H1 (cell line): ENCODE measurements around the gene NQO2. TPM values are rescaled to one million over a fixed set of nuclear protein-coding genes. Genes with fewer than 3 reads are reported as not detected.
"Not testable (repeated sequence)": the region's sequence is repeated elsewhere in the genome, so short reads cannot be mapped to it uniquely, and the experiment has no call there.

Source experiments
- CTCF ChIA-PET: fragments of 300-600 bp; sonication (Branson Sonifier 250); formaldehyde crosslinking; loops from one replicate; lab custom pipeline; 2021; ENCODE audit not compliant: partially characterized antibody; lab: Charles Lee
- POLR2A ChIA-PET: fragments of 300-600 bp; sonication (Branson Sonifier 250); formaldehyde crosslinking; loops from one replicate; lab custom pipeline; 2021; ENCODE audit warnings: inconsistent platforms; ENCODE audit not compliant: partially characterized antibody; lab: Charles Lee
- DNase-seq, 2 experiments: peaks; one replicate each; pipeline versions ENCODE4 v3.0.0 to v3.0.0-alpha.2; 2010 to 2022; ENCODE audit warnings: low spot score in 2 of 2, low read depth in 1 of 2, mixed read lengths in 1 of 2
- FAIRE-seq: peaks from 2 replicates; lab custom pipeline; 2011; peaks lifted over from hg19 to GRCh38; lab: Jason Lieb, UNC
- H2AFZ ChIP-seq: 2 replicates; pipeline ENCODE4 v1.8.1; 2012; ENCODE audit warnings: low read length, inconsistent platforms
- H2AK5ac ChIP-seq: 2 replicates; pipeline ENCODE4 v1.6.1; 2013; ENCODE audit warnings: low read depth, low read length
- H2BK120ac ChIP-seq: replicated peaks from 2 replicates; pipeline ENCODE3; 2013; ENCODE audit warnings: low read depth, low read length, inconsistent platforms
- H2BK12ac ChIP-seq: 2 replicates; pipeline ENCODE4 v1.6.1; 2013; ENCODE audit warnings: low read depth, low read length
- H2BK15ac ChIP-seq: 2 replicates; pipeline ENCODE4 v1.6.1; 2013; ENCODE audit warnings: low read length
- H2BK20ac ChIP-seq: 2 replicates; pipeline ENCODE4 v1.6.1; 2013; ENCODE audit warnings: low read length
- H2BK5ac ChIP-seq: 2 replicates; pipeline ENCODE4 v1.6.1; 2013; ENCODE audit warnings: low read depth, low read length
- H3K14ac ChIP-seq: 2 replicates; pipeline ENCODE4 v1.6.1; 2013; ENCODE audit warnings: inconsistent platforms; ENCODE audit not compliant: insufficient read length
- H3K18ac ChIP-seq: 2 replicates; pipeline ENCODE4 v1.6.1; 2013; ENCODE audit warnings: low read length; ENCODE audit errors: extremely low read depth
- H3K23ac ChIP-seq: 2 replicates; pipeline ENCODE4 v1.6.1; 2013; ENCODE audit warnings: inconsistent platforms; ENCODE audit not compliant: insufficient read length
- H3K23me2 ChIP-seq: 2 replicates; pipeline ENCODE4 v1.6.1; 2013; ENCODE audit warnings: low read depth, low read length
- H3K27ac ChIP-seq: 2 replicates; pipeline ENCODE4 v1.6.1; 2011; ENCODE audit warnings: low read depth, low read length, inconsistent platforms
- H3K27me3 ChIP-seq, 4 experiments: replicated peaks in 1 of 4; 1 replicate in 1 of 4; 2 replicates in 3 of 4; pipeline versions ENCODE4 v1.6.1 to v1.8.1; 2011 to 2013; ENCODE audit warnings: low read length in 3 of 4, mild to moderate bottlenecking in 3 of 4, inconsistent platforms in 2 of 4, mixed read lengths in 2 of 4, moderate library complexity in 1 of 4; ENCODE audit not compliant: control insufficient read depth in 3 of 4, insufficient read depth in 3 of 4; ENCODE audit errors: extremely low read depth in 1 of 4
- H3K36me3 ChIP-seq, 4 experiments: 2 replicates each; pipeline versions ENCODE4 v1.6.1 to v1.8.1; 2011 to 2013; ENCODE audit warnings: mild to moderate bottlenecking in 4 of 4, low read length in 3 of 4, moderate library complexity in 2 of 4, control low read depth in 1 of 4, inconsistent platforms in 1 of 4; ENCODE audit not compliant: insufficient read depth in 4 of 4, control insufficient read depth in 2 of 4
- H3K4ac ChIP-seq: replicated peaks from 2 replicates; pipeline ENCODE3; 2013; ENCODE audit warnings: low read length, low read depth, mixed read lengths, inconsistent platforms; ENCODE audit not compliant: insufficient read length
- H3K4me1 ChIP-seq, 4 experiments: replicated peaks in 1 of 4; 1 replicate in 1 of 4; 2 replicates in 3 of 4; pipeline versions ENCODE4 v1.6.1 to v1.8.1; 2011 to 2013; ENCODE audit warnings: low read length in 3 of 4, inconsistent platforms in 2 of 4, mixed read lengths in 1 of 4; ENCODE audit not compliant: insufficient read depth in 4 of 4, control insufficient read depth in 3 of 4
- H3K4me2 ChIP-seq, 2 experiments: 2 replicates each; pipeline versions ENCODE4 v1.6.1 to v1.8.1; 2011 to 2013; ENCODE audit warnings: low read depth in 2 of 2, low read length in 2 of 2, control low read depth in 1 of 2, inconsistent platforms in 1 of 2, mild to moderate bottlenecking in 1 of 2; ENCODE audit not compliant: insufficient read depth in 1 of 2
- H3K4me3 ChIP-seq, 4 experiments: fragments of 200-600, 300-600 bp in 1 of 4; sonication (generic), shearing (Covaris generic), sonication (Bioruptor Twin) in 1 of 4; 2 replicates each; pipeline versions ENCODE4 v1.5.1 to v1.8.1; 2011 to 2016; ENCODE audit warnings: low read length in 4 of 4, low read depth in 3 of 4, control low read depth in 2 of 4, inconsistent platforms in 2 of 4, mild to moderate bottlenecking in 2 of 4, mixed read lengths in 1 of 4, moderate library complexity in 1 of 4; ENCODE audit not compliant: insufficient read depth in 2 of 4; ENCODE audit errors: extremely low read depth in 1 of 4
- H3K56ac ChIP-seq: replicated peaks from 2 replicates; pipeline ENCODE3; 2013; ENCODE audit warnings: low read depth, mild to moderate bottlenecking, mixed read lengths, low read length, inconsistent platforms; ENCODE audit not compliant: insufficient read length
- H3K79me1 ChIP-seq: 2 replicates; pipeline ENCODE4 v1.6.1; 2013; ENCODE audit warnings: low read depth, low read length, control low read depth
- H3K79me2 ChIP-seq, 2 experiments: 2 replicates each; pipeline versions ENCODE4 v1.6.1 to v1.8.1; 2012 to 2013; ENCODE audit warnings: low read length in 2 of 2, mild to moderate bottlenecking in 2 of 2, inconsistent platforms in 1 of 2; ENCODE audit not compliant: insufficient read depth in 2 of 2, control insufficient read depth in 1 of 2
- H3K9ac ChIP-seq, 4 experiments: replicated peaks in 1 of 4; 1 replicate in 1 of 4; 2 replicates in 3 of 4; pipeline versions ENCODE4 v1.6.1 to v1.8.1; 2011 to 2013; ENCODE audit warnings: low read depth in 3 of 4, low read length in 3 of 4, control low read depth in 2 of 4, mild to moderate bottlenecking in 2 of 4, moderate library complexity in 2 of 4, inconsistent platforms in 1 of 4; ENCODE audit errors: extremely low read depth in 1 of 4
- H3K9me3 ChIP-seq, 2 experiments: 2 replicates each; pipeline versions ENCODE4 v1.6.1 to v1.8.1; 2012 to 2013; ENCODE audit warnings: mild to moderate bottlenecking in 2 of 2, moderate library complexity in 2 of 2, control low read depth in 1 of 2, inconsistent platforms in 1 of 2, low read depth in 1 of 2, low read length in 1 of 2, mixed read lengths in 1 of 2; ENCODE audit not compliant: insufficient read depth in 2 of 2
- H4K20me1 ChIP-seq, 2 experiments: replicated peaks in 1 of 2; 2 replicates each; pipeline versions ENCODE3 to v1.8.1; 2011 to 2013; ENCODE audit warnings: inconsistent platforms in 2 of 2, low read length in 2 of 2, mild to moderate bottlenecking in 1 of 2; ENCODE audit not compliant: insufficient read depth in 2 of 2, control insufficient read depth in 1 of 2
- H4K5ac ChIP-seq: 2 replicates; pipeline ENCODE4 v1.6.1; 2013; ENCODE audit warnings: low read length, low read depth, mixed read lengths, inconsistent platforms; ENCODE audit not compliant: insufficient read length
- H4K8ac ChIP-seq: 2 replicates; pipeline ENCODE4 v1.8.0; 2013; ENCODE audit warnings: mild to moderate bottlenecking, moderate library complexity, low read length, inconsistent platforms; ENCODE audit not compliant: insufficient read depth; ENCODE audit errors: extremely low read depth
- H4K91ac ChIP-seq: replicated peaks from 2 replicates; pipeline ENCODE3; 2013; ENCODE audit warnings: low read length, mixed read lengths, inconsistent platforms; ENCODE audit not compliant: insufficient read length
- WGBS, 2 experiments: shearing (Covaris generic) in 1 of 2; methylation state at CpG; one replicate each; pipeline versions ENCODE4 v1.1.6 to v1.1.7; 2013 to 2015; ENCODE audit warnings: low lambda C conversion rate in 2 of 2, mixed read lengths in 2 of 2, inconsistent platforms in 1 of 2, low coverage in 1 of 2, missing lambda C conversion rate in 1 of 2; ENCODE audit not compliant: insufficient replicate concordance in 2 of 2, insufficient coverage in 1 of 2, insufficient read length in 1 of 2; ENCODE audit errors: extremely low coverage in 1 of 2, missing lambda C conversion rate in 1 of 2; 5-methylcytosine and 5-hydroxymethylcytosine counted together
- polyA plus RNA-seq, 7 experiments: library from polyadenylated mRNA; depleted of rRNA in 3 of 7; stranded (reverse) in 5 of 7; unstranded in 2 of 7; fragments of >200 nt in 5 of 7; fragments of 200-250 nt in 2 of 7; gene quantifications; 1 replicate in 5 of 7; 2 replicates in 1 of 7; 4 replicates in 1 of 7; pipeline versions ENCODE4 v1.2.1 to v1.2.3, GENCODE V29; 2011 to 2013; ENCODE audit warnings: missing spikeins in 2 of 7, mixed read lengths in 2 of 7
- total RNA-seq: library from RNA; stranded (reverse); fragmentation: NEBNext Ultra II Directional; extraction: Animal tissue kit (Norgen Biotek cat#: 25700); gene quantifications from 2 replicates; pipeline ENCODE4 v1.2.1, GENCODE V29; 2021

The NQO2 gene
- total and polyA plus RNA-seq, 2 of the 8 experiments (the other 6 are each of a cell fraction or from before 2014, with no cell fraction given), result 135 to 168 TPM

DNA sequence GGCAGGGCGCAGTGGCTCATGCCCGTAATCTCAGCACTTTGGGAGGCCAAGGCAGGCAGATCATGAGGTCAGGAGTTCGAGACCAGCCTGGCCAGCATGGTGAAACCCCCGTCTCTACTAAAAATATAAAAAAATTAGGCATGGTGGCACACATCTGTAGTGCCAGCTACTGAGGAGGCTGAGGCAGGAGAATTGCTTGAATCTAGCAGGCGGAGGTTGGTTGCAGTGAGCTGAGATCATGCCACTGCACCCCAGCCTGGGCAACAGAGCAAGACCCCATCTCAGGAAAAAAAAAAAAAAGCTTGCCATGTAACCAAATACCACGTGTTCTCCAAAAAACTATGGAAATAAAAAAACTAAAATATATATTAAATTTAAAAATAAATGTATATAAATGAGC is 26.5 kb upstream of the NQO2 start:
- not testable (repeated sequence) for H4K8ac ChIP-seq, H3K4ac ChIP-seq, H3K14ac ChIP-seq, H3K18ac ChIP-seq, H3K4me1 ChIP-seq, H2BK120ac ChIP-seq, H2BK20ac ChIP-seq, H4K20me1 ChIP-seq, H3K4me3 ChIP-seq, H3K27me3 ChIP-seq, FAIRE-seq, H3K36me3 ChIP-seq, H4K91ac ChIP-seq, H4K5ac ChIP-seq, H3K23me2 ChIP-seq, H3K9ac ChIP-seq, H3K27ac ChIP-seq, H2BK15ac ChIP-seq, H2BK12ac ChIP-seq, H2AFZ ChIP-seq, DNase-seq, H3K23ac ChIP-seq, H3K9me3 ChIP-seq, H3K79me2 ChIP-seq, H2BK5ac ChIP-seq, H3K56ac ChIP-seq, H3K79me1 ChIP-seq, H2AK5ac ChIP-seq, H3K4me2 ChIP-seq
- CTCF ChIA-PET, result interaction anchor here (1.2 to 9.3 kb wide), 2 partner anchors 14 to 21 kb away, joined by 5 to 54 read pairs; no protein-coding TSS in a partner anchor
- WGBS, 2 experiments, result 96% methylated on average over 6 of the region's 6 CpGs; no CpG with 5 or more reads in 1 of the 2 experiments
- POLR2A ChIA-PET, result interaction anchor here (0.6 kb wide), 1 partner anchor 344 kb away, joined by 3 read pairs; no protein-coding TSS in a partner anchor
